ENCODE data around the gene CPNE7.

- TF ChIP-seq, protein P1, sequence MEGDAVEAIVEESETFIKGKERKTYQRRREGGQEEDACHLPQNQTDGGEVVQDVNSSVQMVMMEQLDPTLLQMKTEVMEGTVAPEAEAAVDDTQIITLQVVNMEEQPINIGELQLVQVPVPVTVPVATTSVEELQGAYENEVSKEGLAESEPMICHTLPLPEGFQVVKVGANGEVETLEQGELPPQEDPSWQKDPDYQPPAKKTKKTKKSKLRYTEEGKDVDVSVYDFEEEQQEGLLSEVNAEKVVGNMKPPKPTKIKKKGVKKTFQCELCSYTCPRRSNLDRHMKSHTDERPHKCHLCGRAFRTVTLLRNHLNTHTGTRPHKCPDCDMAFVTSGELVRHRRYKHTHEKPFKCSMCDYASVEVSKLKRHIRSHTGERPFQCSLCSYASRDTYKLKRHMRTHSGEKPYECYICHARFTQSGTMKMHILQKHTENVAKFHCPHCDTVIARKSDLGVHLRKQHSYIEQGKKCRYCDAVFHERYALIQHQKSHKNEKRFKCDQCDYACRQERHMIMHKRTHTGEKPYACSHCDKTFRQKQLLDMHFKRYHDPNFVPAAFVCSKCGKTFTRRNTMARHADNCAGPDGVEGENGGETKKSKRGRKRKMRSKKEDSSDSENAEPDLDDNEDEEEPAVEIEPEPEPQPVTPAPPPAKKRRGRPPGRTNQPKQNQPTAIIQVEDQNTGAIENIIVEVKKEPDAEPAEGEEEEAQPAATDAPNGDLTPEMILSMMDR (IDR thresholded peaks at IDR 0.05; ENCODE audit: low read depth, low read length) = no peak
- TF ChIP-seq EZH2phosphoT487 (IDR thresholded peaks at IDR 0.05; ENCODE audit: low read depth) = no peak
Measured at GRCh38 chr16:89572073-89572484, 3.5 kb upstream of the CPNE7 start.
